GM12878 (cell line): ENCODE results near the gene ERC2. TPM values are rescaled to one million over a fixed set of nuclear protein-coding genes. Genes with fewer than 3 reads are reported as not detected.

Experiments
- ATAC-seq: fragments of 200-7000 bp; cut with Tn5 transposase; 3 replicates; pipeline ENCODE4 v1.9.1; 2020; ENCODE audit warnings: mild to moderate bottlenecking, moderate library complexity
- BruUV-seq: library from RNA; stranded (reverse); fragments of 400-500 nt; replicated peaks from 2 replicates; lab custom pipeline; 2021; lab: Mats Ljungman, UMichigan
- CTCF ChIA-PET: fragments of 300-600 bp; sonication (Branson Sonifier 250); formaldehyde crosslinking; extraction: SDS; loops from one replicate; lab custom pipeline; 2021; ENCODE audit warnings: inconsistent platforms; lab: Yijun Ruan, JAX
- POLR2A ChIA-PET: fragments of 350-600 bp; formaldehyde crosslinking; extraction: SDS; loops from one replicate; lab custom pipeline; 2021; ENCODE audit warnings: inconsistent platforms; lab: Charles Lee
- RAD21 ChIA-PET: fragments of 300-600 bp; sonication (Branson Sonifier 250); formaldehyde crosslinking; loops from one replicate; lab custom pipeline; 2023; ENCODE audit warnings: antibody characterized with exemption; ENCODE audit not compliant: unreplicated experiment; lab: Charles Lee
- SMC1A ChIA-PET: fragments of 300-600 bp; sonication (Branson Sonifier 250); formaldehyde crosslinking; loops from one replicate; lab custom pipeline; 2023; ENCODE audit not compliant: unreplicated experiment, uncharacterized antibody; lab: Charles Lee
- DNase-seq: peaks from one replicate; pipeline ENCODE4 v3.0.0-alpha.2; 2011; ENCODE audit warnings: low read depth, low spot score
- FAIRE-seq: peaks from 3 replicates; lab custom pipeline; 2011; peaks lifted over from hg19 to GRCh38; lab: Jason Lieb, UNC
- H2AFZ ChIP-seq: 2 replicates; pipeline ENCODE4 v1.6.0; 2011; ENCODE audit warnings: low read depth, low read length, control low read depth; ENCODE audit not compliant: control insufficient read depth
- H3K27ac ChIP-seq: 2 replicates; pipeline ENCODE4 v1.5.1; 2011; ENCODE audit warnings: control low read depth; ENCODE audit not compliant: control insufficient read depth, insufficient read depth
- H3K27me3 ChIP-seq, 2 experiments: replicated peaks in 1 of 2; 2 replicates each; pipeline versions ENCODE4 v1.6.0 to v1.6.1; 2011; ENCODE audit warnings: low read length in 1 of 2; ENCODE audit not compliant: control insufficient read depth in 2 of 2, insufficient read depth in 2 of 2
- H3K36me3 ChIP-seq, 2 experiments: 2 replicates each; pipeline ENCODE4 v1.5.1; 2011; ENCODE audit warnings: low read length in 1 of 2; ENCODE audit not compliant: control insufficient read depth in 2 of 2, insufficient read depth in 2 of 2
- H3K4me1 ChIP-seq: 2 replicates; pipeline ENCODE4 v1.6.1; 2011; ENCODE audit warnings: mild to moderate bottlenecking, low read length, moderate library complexity, mixed read lengths; ENCODE audit not compliant: control insufficient read depth, insufficient read depth
- H3K4me2 ChIP-seq: 2 replicates; pipeline ENCODE4 v1.6.0; 2011; ENCODE audit warnings: control low read depth; ENCODE audit not compliant: control insufficient read depth, insufficient read depth
- H3K4me3 ChIP-seq: fragments of 200-600 bp; sonication (generic); 2 replicates; pipeline ENCODE4 v1.5.1; 2016
- H3K79me2 ChIP-seq: 2 replicates; pipeline ENCODE4 v1.6.0; 2011; ENCODE audit warnings: low read length; ENCODE audit not compliant: control insufficient read depth, insufficient read depth
- H3K9ac ChIP-seq: 2 replicates; pipeline ENCODE4 v1.8.0; 2011; ENCODE audit warnings: low read length, control low read depth, mixed read lengths; ENCODE audit not compliant: control insufficient read depth, insufficient read depth
- H3K9me3 ChIP-seq: replicated peaks from 3 replicates; pipeline ENCODE4 v1.5.1; 2011; ENCODE audit warnings: mild to moderate bottlenecking, low read length; ENCODE audit not compliant: control insufficient read depth, insufficient read depth
- H4K20me1 ChIP-seq: 2 replicates; pipeline ENCODE4 v1.6.0; 2011; ENCODE audit not compliant: control insufficient read depth, insufficient read depth
- KLF5 ChIP-seq: fragments of 450-650 bp; IDR thresholded peaks from 2 replicates; pipeline ENCODE4 v1.6.1; 2014; ENCODE audit warnings: mild to moderate bottlenecking; ENCODE audit not compliant: partially characterized antibody
- PRDM15 ChIP-seq: fragments of 450-650 bp; formaldehyde crosslinking; IDR thresholded peaks from 2 replicates; pipeline ENCODE4 v1.4.0; 2020; ENCODE audit warnings: mild to moderate bottlenecking, moderate library complexity
- SUPT20H ChIP-seq: IDR thresholded peaks from 2 replicates; pipeline ENCODE4 v1.6.1; 2011; ENCODE audit warnings: low read depth, mild to moderate bottlenecking, low read length, moderate library complexity, borderline replicate concordance; ENCODE audit not compliant: control insufficient read depth
- ZNF207 ChIP-seq: fragments of 450-650 bp; IDR thresholded peaks from 2 replicates; pipeline ENCODE4 v1.6.1; 2014; ENCODE audit warnings: antibody characterized with exemption, mild to moderate bottlenecking, borderline replicate concordance
- ZNF592 ChIP-seq: fragments of 450-650 bp; IDR thresholded peaks from 2 replicates; pipeline ENCODE4 v1.6.1; 2017; ENCODE audit warnings: mild to moderate bottlenecking, moderate library complexity
- ZZZ3 ChIP-seq: IDR thresholded peaks from 2 replicates; pipeline ENCODE4 v1.6.1; 2011; ENCODE audit warnings: low read depth; ENCODE audit not compliant: control insufficient read depth, insufficient read length
- WGBS: methylation state at CpG from one replicate; pipeline ENCODE4 v1.1.6; 2016; ENCODE audit warnings: low lambda C conversion rate; ENCODE audit not compliant: insufficient replicate concordance, insufficient coverage; ENCODE audit errors: missing lambda C conversion rate; 5-methylcytosine and 5-hydroxymethylcytosine counted together
- in situ Hi-C: fragments of 300-500 bp; cut with MboI; formaldehyde crosslinking; loops from 9 replicates; pipeline ENCODE4 v1.14.3; 2018; ENCODE audit warnings: mixed read lengths
- intact Hi-C: fragments of 100-400 bp; cut with micrococcal nuclease; formaldehyde crosslinking; loops from one replicate; pipeline ENCODE4 v1.14.2; 2022; ENCODE audit not compliant: unreplicated experiment
- polyA plus RNA-seq, 11 experiments: library from polyadenylated mRNA; depleted of rRNA in 4 of 11; unstranded in 6 of 11; stranded (reverse) in 5 of 11; fragments of >200 nt; fragmentation: Nextera tagmentation in 4 of 11; fragmentation: Illumina TruSeq in 1 of 11; extraction: Ambion mirVana in 4 of 11; extraction: Trizol in 1 of 11; gene quantifications; 1 replicate in 1 of 11; 2 replicates in 10 of 11; pipeline versions ENCODE4 v1.2.1 to v1.2.3, GENCODE V29; 2011 to 2016; ENCODE audit warnings: inconsistent platforms in 2 of 11, missing spikeins in 2 of 11, low read depth in 1 of 11
- total RNA-seq, 4 experiments: library from RNA; depleted of rRNA in 3 of 4; stranded (reverse); fragments of >200 nt in 3 of 4; fragmentation: Illumina TruSeq in 1 of 4; extraction: Trizol in 1 of 4; gene quantifications; 2 replicates each; pipeline versions ENCODE4 v1.2.1 to v1.2.3, GENCODE V29; 2013 to 2021
- TF ChIP-seq, protein P1 (sequence below): fragments of 150-350 bp; IDR thresholded peaks from 2 replicates; pipeline ENCODE4 v1.6.1; 2016; ENCODE audit warnings: low read depth, low read length
- TF ChIP-seq, protein P2 (sequence below): fragments of 450-650 bp; IDR thresholded peaks from 2 replicates; pipeline ENCODE4 v1.6.1; 2017; ENCODE audit warnings: mild to moderate bottlenecking, low read depth, inconsistent platforms; ENCODE audit not compliant: poor library complexity, severe bottlenecking

ERC2 gene
- total and polyA plus RNA-seq, 10 of the 15 experiments (the other 5 are each of a cell fraction or from before 2014, with no cell fraction given), result 0.06 to 1.4 (median 0.12) TPM; not detected in 3

DNA sequence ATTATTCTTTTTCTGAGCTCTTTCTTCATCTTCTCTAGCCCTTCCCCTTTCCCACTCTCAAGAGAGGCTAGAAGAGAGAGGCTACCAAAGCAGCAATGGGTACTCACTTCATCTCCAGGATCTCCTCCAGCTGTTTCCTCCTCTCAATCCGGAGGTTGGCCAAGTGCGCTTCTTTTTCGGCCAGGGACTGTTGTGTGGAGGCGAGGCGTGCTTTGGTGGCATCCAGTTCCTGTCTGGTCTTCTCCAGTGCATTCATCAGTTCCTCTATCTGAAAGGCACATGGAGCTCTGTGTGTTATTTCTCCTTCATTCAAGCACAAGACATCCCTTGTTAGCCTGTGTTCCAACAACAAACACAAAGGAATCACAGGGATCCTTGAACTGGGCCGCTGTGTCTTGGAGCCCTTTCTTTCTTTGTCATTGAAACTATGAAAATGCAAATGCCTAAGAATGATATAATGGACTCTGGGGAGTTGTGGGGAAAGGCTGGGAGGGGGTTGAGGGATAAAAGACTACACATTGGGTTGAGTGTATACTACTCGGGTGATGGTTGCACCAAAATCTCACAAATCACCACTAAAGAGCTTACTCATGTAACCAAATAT is 579.9 kb downstream of the ERC2 start:
- ATAC-seq, result no peak
- no peaks in the 10 kb centered on the region for H3K36me3 ChIP-seq
- H3K4me1 ChIP-seq, result no peaks in the 10 kb centered on the region
- WGBS, result 32% methylated on average over 7 of the region's 7 CpGs
- ChIA-PET CTCF (no interaction called here), POLR2A (interaction anchor here (1.6 kb wide), 1 partner anchor 13 kb away, joined by 3 read pairs; no protein-coding TSS in a partner anchor), RAD21 (no interaction called here), SMC1A (no interaction called here)
- no peaks in the 10 kb centered on the region; a peak in 1 of 4 replicates for H3K27me3 ChIP-seq
- no peak overlapping the region for H3K27ac ChIP-seq
- TF ChIP-seq, protein P1, sequence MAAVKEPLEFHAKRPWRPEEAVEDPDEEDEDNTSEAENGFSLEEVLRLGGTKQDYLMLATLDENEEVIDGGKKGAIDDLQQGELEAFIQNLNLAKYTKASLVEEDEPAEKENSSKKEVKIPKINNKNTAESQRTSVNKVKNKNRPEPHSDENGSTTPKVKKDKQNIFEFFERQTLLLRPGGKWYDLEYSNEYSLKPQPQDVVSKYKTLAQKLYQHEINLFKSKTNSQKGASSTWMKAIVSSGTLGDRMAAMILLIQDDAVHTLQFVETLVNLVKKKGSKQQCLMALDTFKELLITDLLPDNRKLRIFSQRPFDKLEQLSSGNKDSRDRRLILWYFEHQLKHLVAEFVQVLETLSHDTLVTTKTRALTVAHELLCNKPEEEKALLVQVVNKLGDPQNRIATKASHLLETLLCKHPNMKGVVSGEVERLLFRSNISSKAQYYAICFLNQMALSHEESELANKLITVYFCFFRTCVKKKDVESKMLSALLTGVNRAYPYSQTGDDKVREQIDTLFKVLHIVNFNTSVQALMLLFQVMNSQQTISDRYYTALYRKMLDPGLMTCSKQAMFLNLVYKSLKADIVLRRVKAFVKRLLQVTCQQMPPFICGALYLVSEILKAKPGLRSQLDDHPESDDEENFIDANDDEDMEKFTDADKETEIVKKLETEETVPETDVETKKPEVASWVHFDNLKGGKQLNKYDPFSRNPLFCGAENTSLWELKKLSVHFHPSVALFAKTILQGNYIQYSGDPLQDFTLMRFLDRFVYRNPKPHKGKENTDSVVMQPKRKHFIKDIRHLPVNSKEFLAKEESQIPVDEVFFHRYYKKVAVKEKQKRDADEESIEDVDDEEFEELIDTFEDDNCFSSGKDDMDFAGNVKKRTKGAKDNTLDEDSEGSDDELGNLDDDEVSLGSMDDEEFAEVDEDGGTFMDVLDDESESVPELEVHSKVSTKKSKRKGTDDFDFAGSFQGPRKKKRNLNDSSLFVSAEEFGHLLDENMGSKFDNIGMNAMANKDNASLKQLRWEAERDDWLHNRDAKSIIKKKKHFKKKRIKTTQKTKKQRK, result no peak
- no peak for TF ChIP-seq KLF5
- TF ChIP-seq SUPT20H, result no peak
- no peak for TF ChIP-seq PRDM15 (CRISPR knock-in tag)
- TF ChIP-seq ZNF207, result no peak
- no peak for TF ChIP-seq ZNF592
- no peak for TF ChIP-seq ZZZ3
- TF ChIP-seq, protein P2, sequence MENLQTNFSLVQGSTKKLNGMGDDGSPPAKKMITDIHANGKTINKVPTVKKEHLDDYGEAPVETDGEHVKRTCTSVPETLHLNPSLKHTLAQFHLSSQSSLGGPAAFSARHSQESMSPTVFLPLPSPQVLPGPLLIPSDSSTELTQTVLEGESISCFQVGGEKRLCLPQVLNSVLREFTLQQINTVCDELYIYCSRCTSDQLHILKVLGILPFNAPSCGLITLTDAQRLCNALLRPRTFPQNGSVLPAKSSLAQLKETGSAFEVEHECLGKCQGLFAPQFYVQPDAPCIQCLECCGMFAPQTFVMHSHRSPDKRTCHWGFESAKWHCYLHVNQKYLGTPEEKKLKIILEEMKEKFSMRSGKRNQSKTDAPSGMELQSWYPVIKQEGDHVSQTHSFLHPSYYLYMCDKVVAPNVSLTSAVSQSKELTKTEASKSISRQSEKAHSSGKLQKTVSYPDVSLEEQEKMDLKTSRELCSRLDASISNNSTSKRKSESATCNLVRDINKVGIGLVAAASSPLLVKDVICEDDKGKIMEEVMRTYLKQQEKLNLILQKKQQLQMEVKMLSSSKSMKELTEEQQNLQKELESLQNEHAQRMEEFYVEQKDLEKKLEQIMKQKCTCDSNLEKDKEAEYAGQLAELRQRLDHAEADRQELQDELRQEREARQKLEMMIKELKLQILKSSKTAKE, result no peak
- intact Hi-C loops (no loop called here), in situ Hi-C loops (no loop called here)
- BruUV-seq, result no TSS peak
- FAIRE-seq, result no peak
- H3K4me2 ChIP-seq, result no peak overlapping the region
- H3K9me3 ChIP-seq, result no peaks in the 10 kb centered on the region
- H2AFZ ChIP-seq, result no peak overlapping the region
- DNase-seq, result no peak
- H3K79me2 ChIP-seq, result no peaks in the 10 kb centered on the region
- no peak overlapping the region for H3K4me3 ChIP-seq
- no peaks in the 10 kb centered on the region for H4K20me1 ChIP-seq
- H3K9ac ChIP-seq, result no peak overlapping the region
